Activated naive CD4-positive, alpha-beta T cell treated with anti-CD3 and anti-CD28 coated beads, Interleukin-2, amount 10 ng/mL, durations not matched to agents 7 days and 5 days (primary cell): Measurements from ENCODE around the gene SORL1.

Source experiments
- CTCF ChIA-PET: fragments of 350-600 bp; sonication (Branson Sonifier 250); formaldehyde crosslinking; loops from one replicate; lab custom pipeline; 2021; ENCODE audit warnings: antibody characterized with exemption; lab: Charles Lee
- DNase-seq: peaks from one replicate; pipeline ENCODE4 v3.0.0-alpha.2; 2020
- H3K27ac Mint-ChIP-seq: one replicate; pipeline ENCODE4 v1.8.0; 2021; ENCODE audit warnings: mild to moderate bottlenecking, moderate library complexity, mixed read lengths
- H3K27me3 Mint-ChIP-seq: one replicate; pipeline ENCODE4 v1.8.0; 2021; ENCODE audit warnings: mild to moderate bottlenecking, mixed read lengths
- H3K36me3 Mint-ChIP-seq: one replicate; pipeline ENCODE4 v1.8.0; 2021; ENCODE audit warnings: mixed read lengths
- H3K4me1 Mint-ChIP-seq: one replicate; pipeline ENCODE4 v1.8.0; 2021; ENCODE audit warnings: mixed read lengths
- H3K4me3 Mint-ChIP-seq: one replicate; pipeline ENCODE4 v1.8.0; 2021; ENCODE audit warnings: mild to moderate bottlenecking, moderate library complexity, mixed read lengths
- H3K9me3 Mint-ChIP-seq: one replicate; pipeline ENCODE4 v1.8.0; 2021; ENCODE audit warnings: mixed read lengths

Gene SORL1

GRCh38 chr11:121654843-121655536 is 202.9 kb downstream of the SORL1 start:
- DNase-seq = no peak
- H3K27ac Mint-ChIP-seq = peak overlapping the region; percentile 39
- H3K9me3 Mint-ChIP-seq = no peaks in the 10 kb centered on the region
- CTCF ChIA-PET = interaction anchor here (0.6 to 4.9 kb wide), 18 partner anchors 8 to 1279 kb away, joined by 3 to 18 read pairs (median 4); partner anchors contain the start of gene SC5D
- H3K27me3 Mint-ChIP-seq = peaks cover 25% of the 10 kb centered on the region
- H3K4me3 Mint-ChIP-seq = peak overlapping the region; percentile 68
- H3K4me1 Mint-ChIP-seq = peaks cover 34% of the 10 kb centered on the region
- H3K36me3 Mint-ChIP-seq = peaks cover 2% of the 10 kb centered on the region

GRCh38 chr11:121655537-121656327 is 203.6 kb downstream of the SORL1 start:
- CTCF ChIA-PET = interaction anchor here (0.8 to 4.9 kb wide), 12 partner anchors 11 to 850 kb away, joined by 3 to 18 read pairs (median 4); partner anchors contain the start of gene SC5D
- DNase-seq = peak; percentile 78
- no peaks in the 10 kb centered on the region for H3K9me3 Mint-ChIP-seq
- peaks cover 25% of the 10 kb centered on the region for H3K27me3 Mint-ChIP-seq
- peak overlapping the region; percentile 49 for H3K27ac Mint-ChIP-seq
- peaks cover under 1% of the 10 kb centered on the region for H3K36me3 Mint-ChIP-seq
- H3K4me3 Mint-ChIP-seq = peak overlapping the region; percentile 68
- peaks cover 26% of the 10 kb centered on the region for H3K4me1 Mint-ChIP-seq

- H3K27ac Mint-ChIP-seq = peak overlapping the region; percentile 49
- peak overlapping the region; percentile 11 for H3K4me3 Mint-ChIP-seq
- no peak for DNase-seq
- no peaks in the 10 kb centered on the region for H3K36me3 Mint-ChIP-seq
- peaks cover 25% of the 10 kb centered on the region for H3K27me3 Mint-ChIP-seq
- H3K4me1 Mint-ChIP-seq = peaks cover 18% of the 10 kb centered on the region
- H3K9me3 Mint-ChIP-seq = no peaks in the 10 kb centered on the region
- CTCF ChIA-PET = interaction anchor here (0.8 to 4.9 kb wide), 5 partner anchors 9 to 850 kb away, joined by 3 to 18 read pairs (median 4); no protein-coding TSS in a partner anchor
These were observed 204.4 kb downstream of the SORL1 start for GRCh38 chr11:121656328-121657090.

- Mint-ChIP-seq H3K27ac (no peak overlapping the region), H3K36me3 (no peaks in the 10 kb centered on the region), H3K4me1 (peaks cover 16% of the 10 kb centered on the region), H3K4me3 (no peak overlapping the region), H3K27me3 (peaks cover 21% of the 10 kb centered on the region), H3K9me3 (no peaks in the 10 kb centered on the region)
- CTCF ChIA-PET = interaction anchor here (0.6 to 4.9 kb wide), 3 partner anchors 9 to 547 kb away, joined by 3 to 18 read pairs (median 3); no protein-coding TSS in a partner anchor
- DNase-seq = no peak
These were observed 205.0 kb downstream of the SORL1 start for GRCh38 chr11:121657146-121657545.

- Mint-ChIP-seq H3K4me3 (no peak overlapping the region), H3K36me3 (no peaks in the 10 kb centered on the region), H3K9me3 (no peaks in the 10 kb centered on the region), H3K27ac (no peak overlapping the region), H3K4me1 (peaks cover 14% of the 10 kb centered on the region), H3K27me3 (peaks cover 12% of the 10 kb centered on the region)
- DNase-seq = no peak
- CTCF ChIA-PET = no interaction called here
These were observed 207.7 kb downstream of the SORL1 start for GRCh38 chr11:121659811-121660210.

- Mint-ChIP-seq H3K4me1 (no peaks in the 10 kb centered on the region), H3K36me3 (no peaks in the 10 kb centered on the region), H3K27ac (no peak overlapping the region), H3K9me3 (no peaks in the 10 kb centered on the region), H3K4me3 (no peak overlapping the region), H3K27me3 (peaks cover 1% of the 10 kb centered on the region)
- no peak for DNase-seq
- CTCF ChIA-PET = interaction anchor here (1.5 kb wide), 1 partner anchor 8 kb away, joined by 5 read pairs; no protein-coding TSS in a partner anchor
These were observed 209.9 kb downstream of the SORL1 start for GRCh38 chr11:121661880-121662486.

- Mint-ChIP-seq H3K9me3 (no peaks in the 10 kb centered on the region), H3K4me1 (no peaks in the 10 kb centered on the region), H3K27me3 (no peaks in the 10 kb centered on the region), H3K27ac (no peak overlapping the region), H3K4me3 (no peak overlapping the region), H3K36me3 (no peaks in the 10 kb centered on the region)
- no peak for DNase-seq
- CTCF ChIA-PET = no interaction called here
These were observed 212.0 kb downstream of the SORL1 start for GRCh38 chr11:121664144-121664543.

GRCh38 chr11:121665206-121665838 is 213.2 kb downstream of the SORL1 start:
- H3K27me3 Mint-ChIP-seq = no peaks in the 10 kb centered on the region
- no peaks in the 10 kb centered on the region for H3K4me1 Mint-ChIP-seq
- CTCF ChIA-PET = interaction anchor here (1.6 to 2.7 kb wide), 2 partner anchors 9 to 10 kb away, joined by 3 to 7 read pairs; no protein-coding TSS in a partner anchor
- H3K36me3 Mint-ChIP-seq = no peaks in the 10 kb centered on the region
- H3K27ac Mint-ChIP-seq = no peak overlapping the region
- DNase-seq = no peak
- H3K9me3 Mint-ChIP-seq = no peaks in the 10 kb centered on the region
- H3K4me3 Mint-ChIP-seq = no peak overlapping the region

- Mint-ChIP-seq H3K4me3 (no peak overlapping the region), H3K27me3 (no peaks in the 10 kb centered on the region), H3K36me3 (no peaks in the 10 kb centered on the region), H3K27ac (no peak overlapping the region), H3K4me1 (no peaks in the 10 kb centered on the region), H3K9me3 (no peaks in the 10 kb centered on the region)
- CTCF ChIA-PET = interaction anchor here (2.7 kb wide), 1 partner anchor 13 kb away, joined by 7 read pairs; no protein-coding TSS in a partner anchor
- no peak for DNase-seq
These were observed 215.7 kb downstream of the SORL1 start for GRCh38 chr11:121667836-121668235.

GRCh38 chr11:121669422-121669821 is 217.3 kb downstream of the SORL1 start:
- no peak overlapping the region for H3K27ac Mint-ChIP-seq
- H3K4me1 Mint-ChIP-seq = no peaks in the 10 kb centered on the region
- H3K36me3 Mint-ChIP-seq = no peaks in the 10 kb centered on the region
- no peaks in the 10 kb centered on the region for H3K9me3 Mint-ChIP-seq
- no peak overlapping the region for H3K4me3 Mint-ChIP-seq
- no peaks in the 10 kb centered on the region for H3K27me3 Mint-ChIP-seq
- CTCF ChIA-PET = interaction anchor here (1.3 kb wide), 1 partner anchor 15 kb away, joined by 5 read pairs; no protein-coding TSS in a partner anchor
- no peak for DNase-seq

- Mint-ChIP-seq H3K27ac (no peak overlapping the region), H3K36me3 (no peaks in the 10 kb centered on the region), H3K27me3 (no peaks in the 10 kb centered on the region), H3K4me3 (no peak overlapping the region), H3K9me3 (no peaks in the 10 kb centered on the region), H3K4me1 (no peaks in the 10 kb centered on the region)
- no peak for DNase-seq
- CTCF ChIA-PET = interaction anchor here (1.3 kb wide), 1 partner anchor 16 kb away, joined by 5 read pairs; no protein-coding TSS in a partner anchor
These were observed 218.2 kb downstream of the SORL1 start for GRCh38 chr11:121670266-121670665.

GRCh38 chr11:121670805-121671282 is 218.7 kb downstream of the SORL1 start:
- no peaks in the 10 kb centered on the region for H3K27me3 Mint-ChIP-seq
- CTCF ChIA-PET = interaction anchor here (1.3 kb wide), 1 partner anchor 16 kb away, joined by 5 read pairs; no protein-coding TSS in a partner anchor
- H3K27ac Mint-ChIP-seq = no peak overlapping the region
- DNase-seq = no peak
- H3K4me3 Mint-ChIP-seq = no peak overlapping the region
- no peaks in the 10 kb centered on the region for H3K9me3 Mint-ChIP-seq
- no peaks in the 10 kb centered on the region for H3K4me1 Mint-ChIP-seq
- no peaks in the 10 kb centered on the region for H3K36me3 Mint-ChIP-seq
